ENCODE data around the gene NF1. TPM values are rescaled to one million over a fixed set of nuclear protein-coding genes. Genes with fewer than 3 reads are reported as not detected.
A peak's percentile ranks its signal among the peaks of the same experiment; 100 is the strongest.

Gene NF1
- polyA plus RNA-seq, 2 of the 4 experiments (the other 2 are of a cell fraction): 15.9 to 73.2 TPM

DNA sequence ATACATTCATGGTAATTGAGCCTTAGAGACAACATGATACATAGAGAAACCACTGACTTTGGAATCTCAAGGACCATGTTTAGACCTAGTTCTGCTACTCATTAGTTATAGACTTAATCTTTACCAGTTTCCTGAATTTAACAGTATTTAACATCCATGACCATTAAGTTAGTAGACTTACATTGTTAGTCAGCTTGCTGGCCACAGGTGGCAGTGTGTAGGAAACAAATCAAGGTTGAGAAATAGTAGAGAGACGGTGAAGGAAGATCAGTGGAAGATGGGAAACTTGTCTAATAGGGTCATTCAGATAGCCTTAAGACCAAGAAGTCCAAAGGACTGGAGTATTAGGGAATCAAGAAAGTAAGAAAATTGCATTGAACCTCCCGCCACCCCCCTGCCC is 171.3 kb downstream of the NF1 start:
- Histone ChIP-seq H3K4me1 (peaks cover 32% of the 10 kb centered on the region), H3K4me2 (no peak overlapping the region), H3K27ac (no peak overlapping the region), H3K4me3 (no peak overlapping the region), H3K9me3 (no peaks in the 10 kb centered on the region)
- ATAC-seq (0 out of 6 replicates have a peak, but pooled peaks of 1 of the 2 experiments have one; percentile 48), FAIRE-seq (peak; percentile 76), DNase-seq (ENCODE audit: low read depth in 1 of 2, low spot score in 1 of 2) (peak in 1 of 2 experiments; percentile 25)
- ChIA-PET POLR2A (no interaction called here), CTCF (interaction anchor here (1.3 kb wide), 1 partner anchor 28 kb away, joined by 3 read pairs; no protein-coding TSS in a partner anchor)
- no peak for TF ChIP-seq GATA3 (IDR thresholded peaks at IDR 0.05; ENCODE audit: borderline replicate concordance)
- TF ChIP-seq CTCF (IDR thresholded peaks at IDR 0.05): peak; percentile 37
- TF ChIP-seq RAD21 (conservative IDR thresholded peaks at IDR 0.05 in 1 of 2, IDR thresholded peaks at IDR 0.05 in 1 of 2): peak in 1 of 2 experiments; percentile 23; a peak in 2 of 5 replicates
- peak in 1 of 2 experiments; percentile 56; a peak in 2 of 4 replicates for TF ChIP-seq CEBPB (IDR thresholded peaks at IDR 0.05)
- WGBS (ENCODE audit: missing lambda C conversion rate): 85% methylated on average over 2 of the region's 2 CpGs

DNA sequence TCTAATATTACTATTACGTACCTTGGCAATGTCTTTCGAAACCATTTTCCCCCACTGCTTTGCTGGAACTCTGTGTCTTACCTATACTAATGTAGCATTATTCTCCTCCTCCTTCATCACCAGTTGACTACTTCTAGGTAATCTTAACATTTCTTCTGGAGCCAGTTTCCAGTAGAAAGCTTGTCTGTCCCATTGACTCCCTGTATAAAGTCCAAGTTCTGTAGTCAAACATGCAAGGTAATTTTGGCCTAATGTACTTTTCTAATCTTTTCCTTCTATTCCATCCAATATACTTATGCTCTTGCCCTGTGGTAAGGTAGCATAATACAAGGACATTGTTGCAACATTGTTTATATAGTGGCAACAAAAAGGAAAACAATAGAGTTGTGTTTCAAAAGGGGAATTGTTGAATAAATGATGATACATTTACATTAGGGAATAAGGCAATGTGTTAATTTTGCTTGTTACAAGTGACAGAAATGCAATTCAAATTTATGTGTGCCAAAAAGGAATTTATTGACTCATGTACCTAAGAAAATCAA is 174.3 kb downstream of the NF1 start:
- H3K4me2 ChIP-seq: peak overlapping the region; percentile 39
- POLR2A ChIA-PET: interaction anchor here (0.6 to 0.9 kb wide), 3 partner anchors 17 to 175 kb away, joined by 3 to 5 read pairs (median 5); partner anchors contain the start of gene NF1
- TF ChIP-seq MYC (IDR thresholded peaks at IDR 0.05; ENCODE audit: borderline replicate concordance, low read length) (no peak), KDM1A (IDR thresholded peaks at IDR 0.05; ENCODE audit: low read depth) (no peak), GATA3 (IDR thresholded peaks at IDR 0.05; ENCODE audit: borderline replicate concordance) (no peak), MAX (IDR thresholded peaks at IDR 0.05) (no peak), KDM5A (IDR thresholded peaks at IDR 0.05) (no peak)
- peak overlapping the region; percentile 58 to 67 for H3K27ac ChIP-seq
- WGBS (ENCODE audit: missing lambda C conversion rate): 95% methylated on average over 2 of the region's 2 CpGs
- ATAC-seq (no peak; a peak in 1 of 6 replicates), DNase-seq (ENCODE audit: low read depth in 1 of 2, low spot score in 1 of 2) (no peak), FAIRE-seq (peak; percentile 89)
- peaks cover 38% of the 10 kb centered on the region for H3K4me1 ChIP-seq
- CTCF ChIA-PET: interaction anchor here (1.2 kb wide), 1 partner anchor 12 kb away, joined by 3 read pairs; no protein-coding TSS in a partner anchor
- no peak overlapping the region for H3K4me3 ChIP-seq
- H3K9me3 ChIP-seq: no peaks in the 10 kb centered on the region

DNA sequence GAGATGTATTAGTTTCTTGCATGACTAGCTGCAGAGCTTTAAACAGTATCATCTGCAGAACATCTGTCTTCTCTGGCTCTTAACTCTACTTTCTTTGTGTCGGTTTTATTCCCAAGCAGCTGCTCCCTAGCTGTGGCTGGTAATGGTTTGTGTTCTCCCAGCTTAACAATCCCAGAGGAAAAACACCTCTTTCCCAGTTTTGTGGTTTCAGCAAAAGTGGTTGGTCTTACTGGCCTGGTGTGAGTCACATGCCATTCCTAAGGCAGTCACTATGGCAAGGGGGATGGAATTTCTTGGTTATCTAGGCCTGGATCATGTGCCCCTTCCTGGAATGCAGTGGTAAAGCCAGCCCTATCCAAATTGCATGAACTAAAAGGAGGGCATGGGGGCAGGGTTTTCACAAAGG is 174.8 kb downstream of the NF1 start:
- ChIA-PET POLR2A (interaction anchor here (0.6 to 0.9 kb wide), 3 partner anchors 18 to 175 kb away, joined by 3 to 5 read pairs (median 5); partner anchors contain the start of gene NF1), CTCF (interaction anchor here (1.2 kb wide), 1 partner anchor 13 kb away, joined by 3 read pairs; no protein-coding TSS in a partner anchor)
- WGBS (ENCODE audit: missing lambda C conversion rate): 61% methylated on average over 1 of the region's 1 CpG
- ATAC-seq: peak; percentile 92 to 97
- H3K4me3 ChIP-seq: no peak overlapping the region
- H3K4me2 ChIP-seq: peak overlapping the region; percentile 39
- H3K9me3 ChIP-seq: no peaks in the 10 kb centered on the region
- H3K4me1 ChIP-seq: peaks cover 43% of the 10 kb centered on the region
- peak overlapping the region; percentile 58 to 67 for H3K27ac ChIP-seq
- TF ChIP-seq, protein P1, sequence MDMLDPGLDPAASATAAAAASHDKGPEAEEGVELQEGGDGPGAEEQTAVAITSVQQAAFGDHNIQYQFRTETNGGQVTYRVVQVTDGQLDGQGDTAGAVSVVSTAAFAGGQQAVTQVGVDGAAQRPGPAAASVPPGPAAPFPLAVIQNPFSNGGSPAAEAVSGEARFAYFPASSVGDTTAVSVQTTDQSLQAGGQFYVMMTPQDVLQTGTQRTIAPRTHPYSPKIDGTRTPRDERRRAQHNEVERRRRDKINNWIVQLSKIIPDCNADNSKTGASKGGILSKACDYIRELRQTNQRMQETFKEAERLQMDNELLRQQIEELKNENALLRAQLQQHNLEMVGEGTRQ (IDR thresholded peaks at IDR 0.05): peak; percentile 75; the same call in 1 of the 2 replicates
- TF ChIP-seq RNF2 (IDR thresholded peaks at IDR 0.05; ENCODE audit: borderline replicate concordance, low read depth): no peak
- TF ChIP-seq FOSB (CRISPR knock-in tag; IDR thresholded peaks at IDR 0.05): no peak
- no peak for TF ChIP-seq CBX2 (IDR thresholded peaks at IDR 0.05; ENCODE audit: borderline replicate concordance, low read depth)
- 0 out of 2 replicates have a peak, but pooled peaks have one; percentile 41 for TF ChIP-seq GATA3 (IDR thresholded peaks at IDR 0.05; ENCODE audit: borderline replicate concordance)
- TF ChIP-seq MAFK (IDR thresholded peaks at IDR 0.05; ENCODE audit: partially characterized antibody): peak; percentile 73
- peak; percentile 27 to 53 for DNase-seq (ENCODE audit: low read depth in 1 of 2, low spot score in 1 of 2)
- FAIRE-seq: no peak

DNA sequence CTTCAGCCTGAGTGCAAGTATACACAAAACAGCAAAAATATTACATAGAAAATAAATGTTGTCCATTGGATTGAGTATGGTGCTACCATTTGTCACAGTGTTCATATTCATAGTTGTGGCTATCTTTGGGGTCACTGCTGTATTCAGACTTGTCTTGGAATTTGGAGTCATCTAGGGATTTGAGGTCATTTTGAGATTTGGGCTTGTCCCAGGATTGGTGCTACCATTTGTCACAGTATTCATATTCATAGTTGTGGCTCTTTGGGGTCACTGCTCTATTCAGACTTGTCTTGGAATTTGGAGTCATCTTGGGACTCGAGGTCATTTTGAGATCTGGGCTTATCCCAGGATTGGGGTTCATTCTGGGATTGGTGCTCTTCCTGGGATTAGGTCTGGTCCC is 177.5 kb downstream of the NF1 start:
- ChIA-PET CTCF (no interaction called here), POLR2A (no interaction called here)
- DNase-seq (ENCODE audit: low read depth in 1 of 2, low spot score in 1 of 2): no peak
- TF ChIP-seq CHD2 (IDR thresholded peaks at IDR 0.05; ENCODE audit: low read length, partially characterized antibody) (no peak), BCL3 (IDR thresholded peaks at IDR 0.05) (no peak), ZFP36 (IDR thresholded peaks at IDR 0.05; ENCODE audit: borderline replicate concordance, partially characterized antibody) (no peak), SMC3 (IDR thresholded peaks at IDR 0.05) (no peak), FOSB (CRISPR knock-in tag; IDR thresholded peaks at IDR 0.05) (no peak), MAX (IDR thresholded peaks at IDR 0.05) (no peak), E2F6 (IDR thresholded peaks at IDR 0.05; ENCODE audit: borderline replicate concordance, low read depth) (no peak), POLR2A (IDR thresholded peaks at IDR 0.05; ENCODE audit: low read length) (no peak), RNF2 (IDR thresholded peaks at IDR 0.05; ENCODE audit: borderline replicate concordance, low read depth) (no peak)
- no peak for ATAC-seq
- no peak overlapping the region for H3K27ac ChIP-seq
- H3K4me1 ChIP-seq: peaks cover 49% of the 10 kb centered on the region
- no peak overlapping the region for H3K4me2 ChIP-seq
- no peaks in the 10 kb centered on the region for H3K9me3 ChIP-seq
- 88% methylated on average over 1 of the region's 1 CpG for WGBS (ENCODE audit: missing lambda C conversion rate)
- FAIRE-seq: peak; percentile 23
- no peak overlapping the region for H3K4me3 ChIP-seq
